Muscle layer of colon (tissue), 2 donors: ENCODE results near the gene NUDCD3.
"Not testable (repeated sequence)": the region's sequence is repeated elsewhere in the genome, so short reads cannot be mapped to it uniquely, and the experiment has no call there.

ENCODE experiments used
- H3K27ac ChIP-seq: one replicate; pipeline ENCODE4 v1.7.0; 2013; ENCODE audit warnings: low read depth, mild to moderate bottlenecking, low read length, moderate library complexity
- H3K27me3 ChIP-seq, 2 donors: one replicate each; pipeline ENCODE4 v1.7.0; 2013; ENCODE audit warnings: low read length in 2 of 2, mild to moderate bottlenecking in 2 of 2; ENCODE audit not compliant: insufficient read depth in 2 of 2, control insufficient read depth in 1 of 2
- H3K36me3 ChIP-seq: one replicate; pipeline ENCODE4 v1.7.0; 2013; ENCODE audit warnings: mild to moderate bottlenecking, low read length; ENCODE audit not compliant: insufficient read depth
- H3K4me1 ChIP-seq: one replicate; pipeline ENCODE4 v1.7.0; 2013; ENCODE audit warnings: mild to moderate bottlenecking, low read length; ENCODE audit not compliant: insufficient read depth
- H3K4me3 ChIP-seq, 2 donors: one replicate each; pipeline ENCODE4 v1.7.0; 2013; ENCODE audit warnings: low read length in 2 of 2, low read depth in 1 of 2, mild to moderate bottlenecking in 1 of 2, moderate library complexity in 1 of 2
- H3K9ac ChIP-seq: one replicate; pipeline ENCODE4 v1.7.0; 2013; ENCODE audit warnings: low read length
- H3K9me3 ChIP-seq: one replicate; pipeline ENCODE4 v1.7.0; 2013; ENCODE audit warnings: mild to moderate bottlenecking, low read length
- donor health status: abdominal sarcoma.
- donor health status: Adenocarcinoma of cecum.

NUDCD3 gene

GRCh38 chr7:44511863-44512468, 21.5 kb upstream of the NUDCD3 start:
- no peak overlapping the region for H3K9ac ChIP-seq
- no peaks in the 10 kb centered on the region for H3K27me3 ChIP-seq
- no peak overlapping the region for H3K4me3 ChIP-seq
- H3K27ac ChIP-seq: no peak overlapping the region
- no peaks in the 10 kb centered on the region for H3K36me3 ChIP-seq
- H3K4me1 ChIP-seq: no peaks in the 10 kb centered on the region
- H3K9me3 ChIP-seq: no peaks in the 10 kb centered on the region

- Histone ChIP-seq H3K27me3 (no peaks in the 10 kb centered on the region), H3K9me3 (no peaks in the 10 kb centered on the region), H3K4me1 (no peaks in the 10 kb centered on the region), H3K4me3 (no peak overlapping the region), H3K27ac (no peak overlapping the region), H3K36me3 (no peaks in the 10 kb centered on the region), H3K9ac (no peak overlapping the region)
These were observed 20.8 kb upstream of the NUDCD3 start for GRCh38 chr7:44511236-44511635.

GRCh38 chr7:44508328-44509030, 18.0 kb upstream of the NUDCD3 start:
- Histone ChIP-seq H3K9ac (no peak overlapping the region), H3K36me3 (no peaks in the 10 kb centered on the region), H3K27ac (no peak overlapping the region), H3K27me3 (no peaks in the 10 kb centered on the region), H3K4me3 (no peak overlapping the region), H3K4me1 (no peaks in the 10 kb centered on the region), H3K9me3 (no peaks in the 10 kb centered on the region)

- not testable (repeated sequence) for H3K36me3 ChIP-seq, H3K9me3 ChIP-seq
These were observed 16.3 kb upstream of the NUDCD3 start for GRCh38 chr7:44506592-44507288.

GRCh38 chr7:44505595-44505994, 15.1 kb upstream of the NUDCD3 start:
- no peak overlapping the region for H3K4me3 ChIP-seq
- no peaks in the 10 kb centered on the region for H3K9me3 ChIP-seq
- no peaks in the 10 kb centered on the region for H3K4me1 ChIP-seq
- no peak overlapping the region for H3K9ac ChIP-seq
- no peaks in the 10 kb centered on the region for H3K36me3 ChIP-seq
- H3K27me3 ChIP-seq: no peaks in the 10 kb centered on the region
- H3K27ac ChIP-seq: no peak overlapping the region

More at GRCh38 chr7:44506592-44507288, 16.3 kb upstream of the NUDCD3 start:
- H3K4me1 ChIP-seq, H3K27ac ChIP-seq, H3K4me3 ChIP-seq, H3K9ac ChIP-seq, H3K27me3 ChIP-seq: not testable (repeated sequence)

GRCh38 chr7:44498230-44498954, 7.9 kb upstream of the NUDCD3 start:
- peaks cover 0 to 4% of the 10 kb centered on the region in 2 donors for H3K27me3 ChIP-seq
- H3K36me3 ChIP-seq: no peaks in the 10 kb centered on the region
- H3K9me3 ChIP-seq: no peaks in the 10 kb centered on the region
- no peak overlapping the region for H3K4me3 ChIP-seq
- no peak overlapping the region for H3K27ac ChIP-seq
- H3K4me1 ChIP-seq: no peaks in the 10 kb centered on the region
- H3K9ac ChIP-seq: no peak overlapping the region

GRCh38 chr7:44497155-44498027, 6.9 kb upstream of the NUDCD3 start:
- peaks cover 0 to 4% of the 10 kb centered on the region in 2 donors for H3K27me3 ChIP-seq
- H3K36me3 ChIP-seq: no peaks in the 10 kb centered on the region
- no peak overlapping the region for H3K9ac ChIP-seq
- no peak overlapping the region for H3K27ac ChIP-seq
- no peak overlapping the region for H3K4me3 ChIP-seq
- H3K9me3 ChIP-seq: no peaks in the 10 kb centered on the region
- no peaks in the 10 kb centered on the region for H3K4me1 ChIP-seq

GRCh38 chr7:44496385-44496784, 5.9 kb upstream of the NUDCD3 start:
- Histone ChIP-seq H3K4me3 (no peak overlapping the region), H3K9me3 (no peaks in the 10 kb centered on the region), H3K4me1 (no peaks in the 10 kb centered on the region), H3K27ac (no peak overlapping the region), H3K9ac (no peak overlapping the region), H3K27me3 (peaks cover 0 to 4% of the 10 kb centered on the region in 2 donors), H3K36me3 (no peaks in the 10 kb centered on the region)

GRCh38 chr7:44494960-44495359, 4.5 kb upstream of the NUDCD3 start:
- H3K4me1 ChIP-seq: no peaks in the 10 kb centered on the region
- H3K9me3 ChIP-seq: no peaks in the 10 kb centered on the region
- no peak overlapping the region for H3K9ac ChIP-seq
- no peaks in the 10 kb centered on the region for H3K36me3 ChIP-seq
- H3K27me3 ChIP-seq: peaks cover 0 to 4% of the 10 kb centered on the region in 2 donors
- no peak overlapping the region for H3K4me3 ChIP-seq
- H3K27ac ChIP-seq: no peak overlapping the region

GRCh38 chr7:44491229-44491628, 771 bp upstream of the NUDCD3 start:
- Histone ChIP-seq H3K27me3 (peaks cover 0 to 4% of the 10 kb centered on the region in 2 donors), H3K36me3 (no peaks in the 10 kb centered on the region), H3K9me3 (no peaks in the 10 kb centered on the region), H3K9ac (peak overlapping the region; percentile 88), H3K4me3 (peak overlapping the region; percentile 92 to 97), H3K27ac (peak overlapping the region; percentile 98), H3K4me1 (peaks cover 26% of the 10 kb centered on the region)
